Measurements from ENCODE around the gene ZNF124. TPM values are rescaled to one million over a fixed set of nuclear protein-coding genes. Genes with fewer than 3 reads are reported as not detected.

The ZNF124 gene
- total RNA-seq, 1 donor from 2014 or later, result 19.6 TPM

GRCh38 chr1:247115141-247115510 lies 56.7 kb downstream of the ZNF124 start:
- Mint-ChIP-seq H3K4me3 (ENCODE audit: unreplicated experiment) (no peak overlapping the region), H3K36me3 (ENCODE audit: unreplicated experiment) (no peaks in the 10 kb centered on the region), H3K4me1 (ENCODE audit: unreplicated experiment) (peaks cover 9% of the 10 kb centered on the region), H3K27ac (ENCODE audit: unreplicated experiment) (no peak overlapping the region), H3K27me3 (ENCODE audit: unreplicated experiment) (no peaks in the 10 kb centered on the region), H3K9me3 (ENCODE audit: unreplicated experiment) (no peaks in the 10 kb centered on the region)
- peak; percentile 81 for DNase-seq (ENCODE audit: extremely low spot score, unreplicated experiment)
- no peak for TF ChIP-seq CTCF (IDR thresholded peaks at IDR 0.05)

GRCh38 chr1:247114351-247115140 lies 57.3 kb downstream of the ZNF124 start:
- Mint-ChIP-seq H3K4me3 (ENCODE audit: unreplicated experiment) (no peak overlapping the region), H3K9me3 (ENCODE audit: unreplicated experiment) (no peaks in the 10 kb centered on the region), H3K36me3 (ENCODE audit: unreplicated experiment) (no peaks in the 10 kb centered on the region), H3K4me1 (ENCODE audit: unreplicated experiment) (peaks cover 10% of the 10 kb centered on the region), H3K27me3 (ENCODE audit: unreplicated experiment) (no peaks in the 10 kb centered on the region), H3K27ac (ENCODE audit: unreplicated experiment) (no peak overlapping the region)
- DNase-seq (ENCODE audit: extremely low spot score, unreplicated experiment), result peak; percentile 80
- no peak for TF ChIP-seq CTCF (IDR thresholded peaks at IDR 0.05)

- Mint-ChIP-seq H3K27me3 (ENCODE audit: unreplicated experiment) (no peaks in the 10 kb centered on the region), H3K4me3 (ENCODE audit: unreplicated experiment) (no peak overlapping the region), H3K9me3 (ENCODE audit: unreplicated experiment) (no peaks in the 10 kb centered on the region), H3K4me1 (ENCODE audit: unreplicated experiment) (peaks cover 10% of the 10 kb centered on the region), H3K27ac (ENCODE audit: unreplicated experiment) (no peak overlapping the region), H3K36me3 (ENCODE audit: unreplicated experiment) (no peaks in the 10 kb centered on the region)
- DNase-seq (ENCODE audit: extremely low spot score, unreplicated experiment), result peak; percentile 71
- no peak for TF ChIP-seq CTCF (IDR thresholded peaks at IDR 0.05)
Measured at GRCh38 chr1:247113733-247114271, 58.0 kb downstream of the ZNF124 start.

- Mint-ChIP-seq H3K4me3 (ENCODE audit: unreplicated experiment) (peak overlapping the region; percentile 45), H3K4me1 (ENCODE audit: unreplicated experiment) (peaks cover 10% of the 10 kb centered on the region), H3K36me3 (ENCODE audit: unreplicated experiment) (no peaks in the 10 kb centered on the region), H3K27ac (ENCODE audit: unreplicated experiment) (no peak overlapping the region), H3K9me3 (ENCODE audit: unreplicated experiment) (no peaks in the 10 kb centered on the region), H3K27me3 (ENCODE audit: unreplicated experiment) (no peaks in the 10 kb centered on the region)
- DNase-seq (ENCODE audit: extremely low spot score, unreplicated experiment), result peak; percentile 77
- no peak for TF ChIP-seq CTCF (IDR thresholded peaks at IDR 0.05)
Measured at GRCh38 chr1:247113094-247113497, 58.7 kb downstream of the ZNF124 start.

GRCh38 chr1:247112479-247112781 lies 59.4 kb downstream of the ZNF124 start:
- no peak overlapping the region for H3K27ac Mint-ChIP-seq (ENCODE audit: unreplicated experiment)

More at GRCh38 chr1:247112479-247112781, 59.4 kb downstream of the ZNF124 start:
- Mint-ChIP-seq H3K4me1 (ENCODE audit: unreplicated experiment) (peaks cover 10% of the 10 kb centered on the region), H3K9me3 (ENCODE audit: unreplicated experiment) (peaks cover 3% of the 10 kb centered on the region), H3K27me3 (ENCODE audit: unreplicated experiment) (no peaks in the 10 kb centered on the region), H3K4me3 (ENCODE audit: unreplicated experiment) (peak overlapping the region; percentile 42), H3K36me3 (ENCODE audit: unreplicated experiment) (no peaks in the 10 kb centered on the region)
- no peak for TF ChIP-seq CTCF (IDR thresholded peaks at IDR 0.05)
- no peak for DNase-seq (ENCODE audit: extremely low spot score, unreplicated experiment)
